Caco-2 (cell line): Measurements from ENCODE around the gene CEP120. TPM values are rescaled to one million over a fixed set of nuclear protein-coding genes. Genes with fewer than 3 reads are reported as not detected.

Source experiments
- Bru-seq: library from RNA; stranded (reverse); fragments of 400-500 nt; gene quantifications from one replicate; lab custom pipeline; 2021; lab: Mats Ljungman, UMichigan
- BruChase-seq, 2 experiments: library from RNA; stranded (reverse); fragments of 400-500 nt; gene quantifications; one replicate each; lab custom pipeline; 2021; lab: Mats Ljungman, UMichigan
- BruUV-seq: library from RNA; stranded (reverse); fragments of 400-500 nt; replicated peaks from 2 replicates; lab custom pipeline; 2021; lab: Mats Ljungman, UMichigan
- CTCF ChIA-PET: fragments of 300-600 bp; sonication (Branson Sonifier 250); formaldehyde crosslinking; loops from one replicate; lab custom pipeline; 2022; ENCODE audit warnings: antibody characterized with exemption; lab: Charles Lee
- POLR2A ChIA-PET: fragments of 300-600 bp; sonication (Branson Sonifier 250); formaldehyde crosslinking; loops from one replicate; lab custom pipeline; 2022; ENCODE audit warnings: antibody characterized with exemption; lab: Charles Lee
- DNase-seq, 2 experiments: peaks; one replicate each; pipeline versions ENCODE4 v3.0.0 to v3.0.0-alpha.2; 2020 to 2022
- H3K27me3 ChIP-seq: replicated peaks from 2 replicates; pipeline ENCODE4 v1.6.0; 2011; ENCODE audit warnings: low read length; ENCODE audit not compliant: control insufficient read depth, insufficient read depth
- H3K36me3 ChIP-seq: 2 replicates; pipeline ENCODE4 v1.5.1; 2011; ENCODE audit warnings: low read length; ENCODE audit not compliant: control insufficient read depth, insufficient read depth
- H3K4me1 ChIP-seq: fragments of 250-450 bp; sonication (Bioruptor Pico); 2 replicates; pipeline ENCODE4 v1.5.1; 2020; ENCODE audit warnings: mild to moderate bottlenecking
- H3K4me3 ChIP-seq: 2 replicates; pipeline ENCODE4 v1.5.1; 2011; ENCODE audit warnings: low read depth, mild to moderate bottlenecking, control low read depth, low read length
- H3K9me3 ChIP-seq: fragments of 250-450 bp; sonication (Bioruptor Pico); 2 replicates; pipeline ENCODE4 v1.5.1; 2020; ENCODE audit warnings: mild to moderate bottlenecking, moderate library complexity
- H3K27ac Mint-ChIP-seq: one replicate; pipeline ENCODE4 v1.8.0; 2022; ENCODE audit warnings: mixed read lengths; ENCODE audit not compliant: unreplicated experiment
- H3K27me3 Mint-ChIP-seq: one replicate; pipeline ENCODE4 v1.8.0; 2022; ENCODE audit warnings: mixed read lengths; ENCODE audit not compliant: insufficient read depth, unreplicated experiment
- H3K36me3 Mint-ChIP-seq: one replicate; pipeline ENCODE4 v1.8.0; 2022; ENCODE audit warnings: mild to moderate bottlenecking, mixed read lengths; ENCODE audit not compliant: insufficient read depth, unreplicated experiment
- H3K4me1 Mint-ChIP-seq: one replicate; pipeline ENCODE4 v1.8.0; 2022; ENCODE audit warnings: low read depth, mixed read lengths; ENCODE audit not compliant: unreplicated experiment
- H3K4me3 Mint-ChIP-seq: one replicate; pipeline ENCODE4 v1.8.0; 2022; ENCODE audit warnings: mild to moderate bottlenecking, moderate library complexity, mixed read lengths; ENCODE audit not compliant: unreplicated experiment
- H3K9me3 Mint-ChIP-seq: one replicate; pipeline ENCODE4 v1.8.0; 2022; ENCODE audit warnings: mixed read lengths; ENCODE audit not compliant: unreplicated experiment
- intact Hi-C: fragments of 100-400 bp; cut with micrococcal nuclease; formaldehyde crosslinking; loops from one replicate; pipeline ENCODE4 v1.10.0; 2022; ENCODE audit not compliant: unreplicated experiment
- long read RNA-seq: library from polyadenylated mRNA; stranded (forward); transcript quantifications from one replicate; pipeline ENCODE4 v2.0.0, GENCODE V29; 2022
- total RNA-seq: library from RNA; stranded (reverse); gene quantifications from 2 replicates; pipeline ENCODE4 v1.2.3, GENCODE V29; 2022
- TF ChIP-seq, protein P1 (sequence below), 2 experiments: fragments of 200-600 bp in 1 of 2; IDR thresholded peaks; 1 replicate in 1 of 2; 2 replicates in 1 of 2; pipeline versions ENCODE4 v1.5.1 to v1.8.0; 2011 to 2022; ENCODE audit warnings: antibody characterized with exemption in 1 of 2, control low read depth in 1 of 2, inconsistent platforms in 1 of 2, low read depth in 1 of 2, low read length in 1 of 2, mild to moderate bottlenecking in 1 of 2, moderate library complexity in 1 of 2; ENCODE audit not compliant: insufficient read depth in 1 of 2, severe bottlenecking in 1 of 2, unreplicated experiment in 1 of 2

The CEP120 gene
- total RNA-seq, result 24.4 and 25.8 TPM in 2 replicates
- percentile 82 among the genes with signal in this experiment for Bru-seq, nascent RNA
- BruChase-seq, experiment 1, labeled RNA remaining after a 2-hour chase, result percentile 80 among the genes with signal in this experiment
- percentile 75 among the genes with signal in this experiment for BruChase-seq, experiment 2, labeled RNA remaining after a 6-hour chase
- long read RNA-seq, full-length matches to known transcripts, result 5 of 23 reads
- long read RNA-seq, partial matches to known transcripts, result 8 of 23 reads
- long read RNA-seq, other reads (novel, unspliced or antisense), result 10 of 23 reads

DNA sequence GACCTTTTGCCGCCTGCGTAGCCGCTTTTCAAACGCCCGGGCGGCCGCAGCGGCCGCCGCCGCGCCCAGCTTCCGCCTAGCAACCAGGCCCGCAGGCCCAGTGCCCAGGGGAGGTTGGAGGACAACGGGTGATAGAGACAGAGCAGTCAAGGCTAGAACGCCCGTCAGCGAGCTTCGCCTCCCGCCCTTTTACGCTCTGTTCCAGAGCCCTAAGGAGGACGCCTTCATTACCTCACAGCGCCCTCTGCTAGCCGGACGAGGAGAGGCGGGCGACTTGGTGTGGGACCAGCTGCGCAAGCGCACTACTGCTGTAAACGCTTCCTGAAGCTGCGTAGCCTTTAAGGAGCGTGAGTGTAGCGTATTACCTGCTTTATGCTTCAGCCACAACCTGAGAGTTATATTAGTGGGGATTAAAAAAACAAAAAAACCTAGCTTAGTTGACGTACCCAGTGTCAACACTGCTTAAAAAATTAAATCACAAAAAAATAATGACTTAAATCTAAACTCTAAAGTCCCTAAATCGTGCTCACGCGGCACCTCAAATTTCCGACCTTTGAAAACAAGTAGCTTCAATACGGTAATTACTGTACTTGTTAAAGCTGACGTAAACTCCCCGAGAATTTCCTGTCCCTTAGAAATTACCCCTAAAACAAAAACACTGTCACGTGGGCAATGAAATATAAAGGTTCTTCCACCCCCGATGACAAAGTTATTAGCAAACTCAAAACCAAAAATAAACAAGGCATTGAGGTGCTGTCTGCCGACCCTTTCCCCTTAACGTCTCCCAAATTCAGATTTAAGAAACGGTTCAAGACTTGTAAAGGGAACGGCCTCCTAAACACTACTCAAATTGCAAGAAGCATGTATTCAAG is at the start of gene CEP120:
CEP120 (minus strand) TSS at position 126 of the 872 bp plus-strand sequence. CDS start 405 bp downstream, outside the sequence.
- no peaks in the 10 kb centered on the region for H3K9me3 ChIP-seq
- intact Hi-C loops, result loop anchor here (1.0 to 2.0 kb wide), 5 partner anchors 39 to 907 kb away; partner anchors contain the start of gene CSNK1G3
- Mint-ChIP-seq H3K27me3 (no peaks in the 10 kb centered on the region), H3K9me3 (no peaks in the 10 kb centered on the region), H3K36me3 (peaks cover 3% of the 10 kb centered on the region), H3K27ac (no peak within 1 kb of the TSS), H3K4me1 (peaks cover 2% of the 10 kb centered on the region), H3K4me3 (no peak within 1 kb of the TSS)
- peak; percentile 97 to 98 for DNase-seq
- POLR2A ChIA-PET, result interaction anchor here (0.5 to 1.5 kb wide), 10 partner anchors 8 to 1181 kb away, joined by 3 to 13 read pairs (median 4); partner anchors contain the start of gene CSNK1G3
- H3K27me3 ChIP-seq, result no peaks in the 10 kb centered on the region
- CTCF ChIA-PET, result interaction anchor here (0.8 to 1.8 kb wide), 9 partner anchors 18 to 907 kb away, joined by 3 to 8 read pairs (median 5); partner anchors contain the start of gene CSNK1G3
- peak within 1 kb of the TSS; percentile 82 for H3K4me3 ChIP-seq
- TF ChIP-seq, protein P1, sequence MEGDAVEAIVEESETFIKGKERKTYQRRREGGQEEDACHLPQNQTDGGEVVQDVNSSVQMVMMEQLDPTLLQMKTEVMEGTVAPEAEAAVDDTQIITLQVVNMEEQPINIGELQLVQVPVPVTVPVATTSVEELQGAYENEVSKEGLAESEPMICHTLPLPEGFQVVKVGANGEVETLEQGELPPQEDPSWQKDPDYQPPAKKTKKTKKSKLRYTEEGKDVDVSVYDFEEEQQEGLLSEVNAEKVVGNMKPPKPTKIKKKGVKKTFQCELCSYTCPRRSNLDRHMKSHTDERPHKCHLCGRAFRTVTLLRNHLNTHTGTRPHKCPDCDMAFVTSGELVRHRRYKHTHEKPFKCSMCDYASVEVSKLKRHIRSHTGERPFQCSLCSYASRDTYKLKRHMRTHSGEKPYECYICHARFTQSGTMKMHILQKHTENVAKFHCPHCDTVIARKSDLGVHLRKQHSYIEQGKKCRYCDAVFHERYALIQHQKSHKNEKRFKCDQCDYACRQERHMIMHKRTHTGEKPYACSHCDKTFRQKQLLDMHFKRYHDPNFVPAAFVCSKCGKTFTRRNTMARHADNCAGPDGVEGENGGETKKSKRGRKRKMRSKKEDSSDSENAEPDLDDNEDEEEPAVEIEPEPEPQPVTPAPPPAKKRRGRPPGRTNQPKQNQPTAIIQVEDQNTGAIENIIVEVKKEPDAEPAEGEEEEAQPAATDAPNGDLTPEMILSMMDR (IDR thresholded peaks at IDR 0.05; ENCODE audit: insufficient read depth in 1 of 2, low read depth in 1 of 2, low read length in 1 of 2, severe bottlenecking in 1 of 2, unreplicated experiment in 1 of 2), result peak; percentile 63 to 92
- no peaks in the 10 kb centered on the region for H3K36me3 ChIP-seq
- BruUV-seq, result TSS peak; percentile 97
- H3K4me1 ChIP-seq, result peaks cover 6% of the 10 kb centered on the region

DNA sequence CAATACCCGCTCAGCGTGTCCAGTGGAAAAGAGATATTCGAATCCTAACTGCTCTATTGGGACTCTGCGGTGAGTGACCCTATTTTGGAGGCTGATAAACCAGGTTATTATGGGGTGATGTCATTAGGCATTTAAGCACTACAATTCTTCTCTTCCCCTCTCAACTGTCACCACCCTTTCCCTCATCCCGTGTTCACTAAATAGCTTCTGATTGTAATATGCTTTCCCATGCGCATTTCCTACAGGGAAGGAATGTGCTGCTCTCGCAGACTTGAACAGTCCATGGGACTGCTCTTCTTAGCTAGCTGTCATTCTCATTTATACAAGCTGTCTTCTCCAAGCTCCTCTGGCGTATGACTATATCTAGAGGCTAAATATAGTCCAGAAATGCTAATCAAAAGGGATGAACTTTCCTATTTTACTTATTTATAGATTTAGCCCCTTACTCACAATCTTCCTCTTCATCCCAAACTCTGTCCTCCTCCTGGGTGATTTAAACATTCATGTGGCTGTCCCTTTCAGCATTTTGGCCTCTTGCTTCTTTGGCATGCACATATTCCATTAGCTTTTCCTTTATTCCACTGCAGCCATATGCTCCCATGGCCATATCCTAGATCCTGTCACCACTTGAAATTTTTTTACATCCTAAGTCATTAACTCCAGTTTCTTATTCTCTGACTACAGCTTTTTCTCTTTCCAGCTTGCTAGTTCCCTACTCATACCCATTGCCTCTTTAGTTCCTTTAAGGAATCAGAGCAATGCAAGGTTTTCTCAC is 49.1 kb upstream of the CEP120 start:
- BruUV-seq, result no TSS peak
- Mint-ChIP-seq H3K4me1 (no peaks in the 10 kb centered on the region), H3K36me3 (no peaks in the 10 kb centered on the region), H3K4me3 (no peak overlapping the region), H3K27me3 (peaks cover 15% of the 10 kb centered on the region), H3K27ac (no peak overlapping the region), H3K9me3 (peaks cover 5% of the 10 kb centered on the region)
- intact Hi-C loops, result no loop called here
- no peak overlapping the region for H3K4me3 ChIP-seq
- H3K36me3 ChIP-seq, result no peaks in the 10 kb centered on the region
- POLR2A ChIA-PET, result no interaction called here
- CTCF ChIA-PET, result no interaction called here
- no peak for DNase-seq
- H3K27me3 ChIP-seq, result no peaks in the 10 kb centered on the region; the same call in 1 of the 2 replicates
- H3K9me3 ChIP-seq, result no peaks in the 10 kb centered on the region
- TF ChIP-seq, protein P1 (IDR thresholded peaks at IDR 0.05; ENCODE audit: insufficient read depth in 1 of 2, low read depth in 1 of 2, low read length in 1 of 2, severe bottlenecking in 1 of 2, unreplicated experiment in 1 of 2), result no peak
- no peaks in the 10 kb centered on the region for H3K4me1 ChIP-seq
